ENCODE results near the gene WDR82.
A peak's percentile ranks its signal among the peaks of the same experiment; 100 is the strongest.

Gene WDR82

GRCh38 chr3:52240059-52240885 is 38.2 kb downstream of the WDR82 start:
- H3K27me3 ChIP-seq (ENCODE audit: low read depth, low read length): no peaks in the 10 kb centered on the region
- H3K9me3 ChIP-seq (ENCODE audit: control insufficient read depth in 1 of 2, low read length in 2 of 2): no peaks in the 10 kb centered on the region
- H3K27ac ChIP-seq (ENCODE audit: low read length): peak overlapping the region; percentile 2
- H3K4me3 ChIP-seq (ENCODE audit: low read depth in 1 of 2, low read length in 2 of 2): peak overlapping the region; percentile 87 to 92
- peaks cover 22 to 48% of the 10 kb centered on the region in 2 donors for H3K4me1 ChIP-seq (ENCODE audit: control insufficient read depth in 1 of 2, insufficient read depth in 2 of 2, low read length in 2 of 2)
- H3K36me3 ChIP-seq (ENCODE audit: control insufficient read depth in 1 of 2, insufficient read depth in 2 of 2, low read length in 2 of 2): no peaks in the 10 kb centered on the region

- no peaks in the 10 kb centered on the region for H3K9me3 ChIP-seq (ENCODE audit: control insufficient read depth in 1 of 2, low read length in 2 of 2)
- peak within 1 kb of the TSS; percentile 87 to 92 for H3K4me3 ChIP-seq (ENCODE audit: low read depth in 1 of 2, low read length in 2 of 2)
- H3K4me1 ChIP-seq (ENCODE audit: control insufficient read depth in 1 of 2, insufficient read depth in 2 of 2, low read length in 2 of 2): peaks cover 17 to 42% of the 10 kb centered on the region in 2 donors
- H3K36me3 ChIP-seq (ENCODE audit: control insufficient read depth in 1 of 2, insufficient read depth in 2 of 2, low read length in 2 of 2): peaks cover 2 to 10% of the 10 kb centered on the region in 2 donors
- H3K27ac ChIP-seq (ENCODE audit: low read length): peak within 1 kb of the TSS; percentile 83
- no peaks in the 10 kb centered on the region for H3K27me3 ChIP-seq (ENCODE audit: low read depth, low read length)
Measured at GRCh38 chr3:52238761-52239701, 39.4 kb downstream of the WDR82 start, which contains the start of gene TWF2. TWF2 (minus strand) TSS chr3:52239158; CDS start chr3:52239016, 142 bp downstream.

DNA sequence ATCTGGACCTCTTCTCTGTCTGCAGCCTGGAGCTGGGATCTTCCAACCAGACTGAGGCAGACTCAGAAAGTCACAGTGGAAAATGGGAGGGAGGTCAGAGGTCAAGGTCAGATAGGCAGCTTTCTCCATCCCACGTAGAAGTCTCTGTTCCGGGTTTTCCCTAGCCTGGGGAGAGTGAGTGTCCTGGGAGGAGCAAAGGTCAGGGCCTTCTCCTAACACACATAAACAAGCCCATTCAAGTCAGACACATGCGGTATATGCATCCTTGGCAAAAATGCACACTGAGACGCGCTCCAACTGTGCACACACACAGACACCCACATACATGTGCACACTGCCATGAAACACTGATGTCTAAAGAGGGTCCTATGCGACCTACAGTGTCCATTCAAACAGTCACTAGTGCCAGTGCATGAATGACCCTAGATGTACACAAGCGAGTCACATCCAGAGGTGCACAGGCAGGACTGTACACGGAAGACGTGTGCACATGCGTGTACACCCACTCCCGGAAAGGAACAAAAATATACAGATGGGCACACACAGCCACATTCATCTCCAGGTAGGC is 40.2 kb downstream of the WDR82 start:
- Histone ChIP-seq H3K27ac (ENCODE audit: low read length) (peak overlapping the region; percentile 83), H3K9me3 (ENCODE audit: control insufficient read depth in 1 of 2, low read length in 2 of 2) (no peaks in the 10 kb centered on the region), H3K4me3 (ENCODE audit: low read depth in 1 of 2, low read length in 2 of 2) (peak overlapping the region; percentile 87 to 92), H3K4me1 (ENCODE audit: control insufficient read depth in 1 of 2, insufficient read depth in 2 of 2, low read length in 2 of 2) (peaks cover 17 to 42% of the 10 kb centered on the region in 2 donors), H3K36me3 (ENCODE audit: control insufficient read depth in 1 of 2, insufficient read depth in 2 of 2, low read length in 2 of 2) (peaks cover 4 to 15% of the 10 kb centered on the region in 2 donors), H3K27me3 (ENCODE audit: low read depth, low read length) (no peaks in the 10 kb centered on the region)

DNA sequence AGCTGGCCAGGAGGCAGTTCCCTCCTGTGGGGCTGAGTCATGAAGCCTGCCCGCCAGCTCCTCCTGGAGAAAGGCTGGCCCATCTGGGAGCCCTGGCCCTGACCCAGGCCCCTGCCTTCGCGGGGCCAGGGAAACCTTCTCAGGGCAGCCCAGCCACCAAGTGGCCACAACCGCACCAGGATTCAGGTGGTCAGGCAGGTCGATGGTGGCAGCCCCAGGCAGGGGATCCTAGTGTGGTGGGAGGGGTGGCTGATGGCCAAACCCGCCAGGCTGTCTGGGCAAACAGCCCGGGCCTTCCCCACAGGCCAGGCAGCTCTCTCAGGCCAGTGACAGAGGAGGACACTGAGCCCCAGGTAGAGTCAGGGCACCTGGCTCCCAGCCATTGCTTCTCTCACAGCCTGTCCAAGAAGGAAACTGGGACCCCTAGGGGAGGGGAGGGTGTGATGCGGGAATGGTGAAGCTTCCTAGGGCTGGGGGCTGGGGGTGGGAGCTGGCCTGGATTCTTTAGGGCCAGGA is 40.7 kb downstream of the WDR82 start:
- H3K4me1 ChIP-seq (ENCODE audit: control insufficient read depth in 1 of 2, insufficient read depth in 2 of 2, low read length in 2 of 2): peaks cover 17 to 44% of the 10 kb centered on the region in 2 donors
- no peaks in the 10 kb centered on the region for H3K27me3 ChIP-seq (ENCODE audit: low read depth, low read length)
- peak overlapping the region; percentile 83 for H3K27ac ChIP-seq (ENCODE audit: low read length)
- H3K9me3 ChIP-seq (ENCODE audit: control insufficient read depth in 1 of 2, low read length in 2 of 2): no peaks in the 10 kb centered on the region
- H3K4me3 ChIP-seq (ENCODE audit: low read depth in 1 of 2, low read length in 2 of 2): peak overlapping the region; percentile 87 to 92
- H3K36me3 ChIP-seq (ENCODE audit: control insufficient read depth in 1 of 2, insufficient read depth in 2 of 2, low read length in 2 of 2): peaks cover 4 to 20% of the 10 kb centered on the region in 2 donors

DNA sequence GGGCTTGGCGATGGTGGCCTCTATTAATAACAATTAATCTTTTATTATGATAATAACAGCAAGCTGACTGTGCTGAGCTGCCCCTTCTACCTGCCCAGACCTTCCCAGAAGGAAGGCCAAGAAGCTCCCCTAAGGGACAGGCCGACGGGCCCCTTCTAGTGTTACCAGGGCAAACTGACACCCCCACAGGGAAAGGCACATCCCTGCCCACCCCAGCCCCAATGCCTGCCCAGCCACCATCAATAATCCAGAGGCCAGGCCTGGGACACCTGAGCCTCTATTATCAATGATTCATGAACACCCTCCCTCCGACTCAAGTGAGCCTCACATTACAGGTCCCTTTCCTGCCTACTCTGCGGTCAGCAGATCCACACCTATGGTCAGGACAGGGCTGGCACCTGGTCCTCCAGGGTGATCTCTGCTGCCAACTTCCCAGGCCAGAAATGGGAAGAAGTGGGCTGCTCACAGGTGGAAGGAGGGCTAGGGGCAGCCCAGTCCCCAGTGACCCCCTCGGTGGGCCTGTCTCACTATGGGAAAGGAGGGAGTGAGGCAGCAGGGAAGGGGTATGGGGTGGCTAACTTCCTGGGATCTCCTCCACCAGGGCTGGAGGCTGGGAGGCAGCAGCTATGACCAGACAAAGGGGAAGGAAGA is 41.3 kb downstream of the WDR82 start:
- peaks cover 4 to 26% of the 10 kb centered on the region in 2 donors for H3K36me3 ChIP-seq (ENCODE audit: control insufficient read depth in 1 of 2, insufficient read depth in 2 of 2, low read length in 2 of 2)
- peak overlapping the region; percentile 23 to 92 for H3K4me3 ChIP-seq (ENCODE audit: low read depth in 1 of 2, low read length in 2 of 2)
- H3K9me3 ChIP-seq (ENCODE audit: control insufficient read depth in 1 of 2, low read length in 2 of 2): no peaks in the 10 kb centered on the region
- H3K27ac ChIP-seq (ENCODE audit: low read length): peak overlapping the region; percentile 83
- no peaks in the 10 kb centered on the region for H3K27me3 ChIP-seq (ENCODE audit: low read depth, low read length)
- peaks cover 17 to 44% of the 10 kb centered on the region in 2 donors for H3K4me1 ChIP-seq (ENCODE audit: control insufficient read depth in 1 of 2, insufficient read depth in 2 of 2, low read length in 2 of 2)

- Histone ChIP-seq H3K27ac (ENCODE audit: low read length) (no peak overlapping the region), H3K27me3 (ENCODE audit: low read depth, low read length) (no peaks in the 10 kb centered on the region), H3K9me3 (ENCODE audit: control insufficient read depth in 1 of 2, low read length in 2 of 2) (no peaks in the 10 kb centered on the region), H3K36me3 (ENCODE audit: control insufficient read depth in 1 of 2, insufficient read depth in 2 of 2, low read length in 2 of 2) (peaks cover 4 to 31% of the 10 kb centered on the region in 2 donors), H3K4me3 (ENCODE audit: low read depth in 1 of 2, low read length in 2 of 2) (no peak overlapping the region), H3K4me1 (ENCODE audit: control insufficient read depth in 1 of 2, insufficient read depth in 2 of 2, low read length in 2 of 2) (peaks cover 17 to 44% of the 10 kb centered on the region in 2 donors)
Measured at GRCh38 chr3:52236424-52236886, 42.0 kb downstream of the WDR82 start.

GRCh38 chr3:52234516-52235447 is 43.7 kb downstream of the WDR82 start:
- Histone ChIP-seq H3K4me3 (ENCODE audit: low read depth in 1 of 2, low read length in 2 of 2) (no peak overlapping the region), H3K36me3 (ENCODE audit: control insufficient read depth in 1 of 2, insufficient read depth in 2 of 2, low read length in 2 of 2) (peaks cover 19 to 48% of the 10 kb centered on the region in 2 donors), H3K9me3 (ENCODE audit: control insufficient read depth in 1 of 2, low read length in 2 of 2) (no peaks in the 10 kb centered on the region), H3K27me3 (ENCODE audit: low read depth, low read length) (no peaks in the 10 kb centered on the region), H3K27ac (ENCODE audit: low read length) (no peak overlapping the region), H3K4me1 (ENCODE audit: control insufficient read depth in 1 of 2, insufficient read depth in 2 of 2, low read length in 2 of 2) (peaks cover 8 to 36% of the 10 kb centered on the region in 2 donors)

DNA sequence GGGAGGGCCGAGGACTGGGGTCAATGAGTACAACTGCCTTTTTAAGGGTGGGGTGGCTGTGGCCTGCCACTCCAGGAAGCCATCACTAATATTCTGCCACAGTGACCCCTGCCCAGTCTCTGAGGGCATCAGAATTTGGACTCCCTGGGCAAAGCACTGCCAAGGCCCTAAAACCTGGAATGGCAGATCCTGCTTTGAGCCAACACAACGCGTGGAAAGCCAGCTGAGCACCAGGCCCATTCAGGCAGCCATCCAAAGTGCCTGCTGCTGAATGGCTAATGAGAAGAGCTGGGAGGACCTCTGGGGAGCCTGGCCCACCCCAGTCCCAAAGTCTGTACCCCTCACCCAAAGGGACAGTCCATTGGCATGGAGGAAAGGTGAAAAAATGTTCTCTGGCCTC is 44.5 kb downstream of the WDR82 start:
- Histone ChIP-seq H3K9me3 (ENCODE audit: control insufficient read depth in 1 of 2, low read length in 2 of 2) (no peaks in the 10 kb centered on the region), H3K27ac (ENCODE audit: low read length) (no peak overlapping the region), H3K36me3 (ENCODE audit: control insufficient read depth in 1 of 2, insufficient read depth in 2 of 2, low read length in 2 of 2) (peaks cover 24 to 56% of the 10 kb centered on the region in 2 donors), H3K4me3 (ENCODE audit: low read depth in 1 of 2, low read length in 2 of 2) (no peak overlapping the region), H3K4me1 (ENCODE audit: control insufficient read depth in 1 of 2, insufficient read depth in 2 of 2, low read length in 2 of 2) (peaks cover 8 to 33% of the 10 kb centered on the region in 2 donors), H3K27me3 (ENCODE audit: low read depth, low read length) (no peaks in the 10 kb centered on the region)

GRCh38 chr3:52233108-52233591 is 45.3 kb downstream of the WDR82 start:
- no peak overlapping the region for H3K27ac ChIP-seq (ENCODE audit: low read length)
- H3K4me1 ChIP-seq (ENCODE audit: control insufficient read depth in 1 of 2, insufficient read depth in 2 of 2, low read length in 2 of 2): peaks cover 4 to 29% of the 10 kb centered on the region in 2 donors
- no peaks in the 10 kb centered on the region for H3K27me3 ChIP-seq (ENCODE audit: low read depth, low read length)
- H3K4me3 ChIP-seq (ENCODE audit: low read depth in 1 of 2, low read length in 2 of 2): no peak overlapping the region
- peaks cover 24 to 63% of the 10 kb centered on the region in 2 donors for H3K36me3 ChIP-seq (ENCODE audit: control insufficient read depth in 1 of 2, insufficient read depth in 2 of 2, low read length in 2 of 2)
- no peaks in the 10 kb centered on the region for H3K9me3 ChIP-seq (ENCODE audit: control insufficient read depth in 1 of 2, low read length in 2 of 2)

Data from muscle layer of duodenum (tissue), 2 donors.